PC-3 (cell line): ENCODE data around the gene IVNS1ABP. TPM values are rescaled to one million over a fixed set of nuclear protein-coding genes. Genes with fewer than 3 reads are reported as not detected.

Experiments
- ATAC-seq: fragments of 200-7000 bp; cut with Tn5 transposase; 2 replicates; pipeline ENCODE4 v1.9.1; 2020; ENCODE audit warnings: mild to moderate bottlenecking, moderate library complexity
- BruUV-seq: library from RNA; stranded (reverse); fragments of 400-500 nt; replicated peaks from 2 replicates; lab custom pipeline; 2021; lab: Mats Ljungman, UMichigan
- CTCF ChIA-PET: fragments of 300-600 bp; sonication (Branson Sonifier 250); formaldehyde crosslinking; loops from one replicate; lab custom pipeline; 2022; ENCODE audit warnings: antibody characterized with exemption; lab: Charles Lee
- POLR2A ChIA-PET: fragments of 300-600 bp; sonication (Branson Sonifier 250); formaldehyde crosslinking; loops from one replicate; lab custom pipeline; 2022; ENCODE audit warnings: antibody characterized with exemption; ENCODE audit not compliant: unreplicated experiment; lab: Charles Lee
- DNase-seq: peaks from one replicate; pipeline ENCODE4 v3.0.0-alpha.2; 2015
- H2AFZ ChIP-seq: fragments of 300-600 bp; sonication (generic); 2 replicates; pipeline ENCODE4 v1.6.0; 2016; ENCODE audit warnings: antibody characterized with exemption, low read length
- H3F3A ChIP-seq: fragments of 300-600 bp; sonication (generic); one replicate; pipeline ENCODE4 v1.6.0; 2017; ENCODE audit warnings: antibody characterized with exemption, low read length, control low read depth, mild to moderate bottlenecking; ENCODE audit not compliant: unreplicated experiment
- H3K27ac ChIP-seq: fragments of 300-600 bp; sonication (generic); 2 replicates; pipeline ENCODE4 v1.5.1; 2016; ENCODE audit warnings: mild to moderate bottlenecking, low read length
- H3K27me3 ChIP-seq: fragments of 300-600 bp; sonication (generic); 2 replicates; pipeline ENCODE4 v1.6.1; 2016; ENCODE audit warnings: low read length, mixed read lengths
- H3K36me3 ChIP-seq: fragments of 300-600 bp; sonication (generic); 2 replicates; pipeline ENCODE4 v1.6.1; 2016; ENCODE audit warnings: low read depth, mixed run types, low read length, mixed read lengths
- H3K4me1 ChIP-seq: fragments of 300-600 bp; sonication (generic); 2 replicates; pipeline ENCODE4 v1.5.1; 2016; ENCODE audit warnings: low read length; ENCODE audit not compliant: insufficient read depth
- H3K4me2 ChIP-seq: fragments of 300-600 bp; sonication (generic); 2 replicates; pipeline ENCODE4 v1.6.0; 2016; ENCODE audit warnings: low read length
- H3K4me3 ChIP-seq: fragments of 300-600 bp; sonication (generic); 2 replicates; pipeline ENCODE4 v1.5.1; 2016; ENCODE audit warnings: mild to moderate bottlenecking, low read length, mixed read lengths
- H3K79me2 ChIP-seq: fragments of 300-600 bp; sonication (generic); 2 replicates; pipeline ENCODE4 v1.6.1; 2017; ENCODE audit warnings: low read length, mixed read lengths
- H3K9ac ChIP-seq: fragments of 300-600 bp; sonication (generic); 2 replicates; pipeline ENCODE4 v1.6.0; 2016; ENCODE audit warnings: mild to moderate bottlenecking, low read length
- H3K9me2 ChIP-seq: fragments of 300-600 bp; sonication (generic); replicated peaks from 2 replicates; pipeline ENCODE4 v1.6.1; 2016; ENCODE audit warnings: mixed run types, low read length, mixed read lengths
- H3K9me3 ChIP-seq: fragments of 300-600 bp; sonication (generic); 2 replicates; pipeline ENCODE4 v1.6.1; 2016; ENCODE audit warnings: low read length, mixed read lengths
- H4K20me1 ChIP-seq: fragments of 300-600 bp; sonication (generic); 2 replicates; pipeline ENCODE4 v1.6.1; 2016; ENCODE audit warnings: low read length, mixed read lengths
- EZH2 ChIP-seq: fragments of 300-600 bp; sonication (generic); IDR thresholded peaks from one replicate; pipeline ENCODE4 v1.6.1; 2017; ENCODE audit warnings: antibody characterized with exemption, mild to moderate bottlenecking, low read length; ENCODE audit not compliant: unreplicated experiment
- EZH2phosphoT487 ChIP-seq: fragments of 300-600 bp; sonication (generic); IDR thresholded peaks from 2 replicates; pipeline ENCODE4 v1.6.1; 2018; ENCODE audit warnings: mild to moderate bottlenecking, antibody characterized with exemption, low read length, borderline replicate concordance
- intact Hi-C: fragments of 100-400 bp; cut with micrococcal nuclease; formaldehyde crosslinking; loops from 2 replicates; pipeline ENCODE4 v1.9.0; 2023
- total RNA-seq: library from RNA; depleted of rRNA; stranded (reverse); fragments of >200 nt; gene quantifications from 2 replicates; pipeline ENCODE4 v1.2.3, GENCODE V29; 2014
- TF ChIP-seq, protein P1 (sequence below): fragments of 300-600 bp; sonication (generic); conservative IDR thresholded peaks from 2 replicates; pipeline ENCODE4 v1.5.1; 2017; ENCODE audit warnings: antibody characterized with exemption, low read depth, mild to moderate bottlenecking, low read length

IVNS1ABP gene
- total RNA-seq, 1 experiment from 2014 or later = 30.7 TPM

- intact Hi-C loops = no loop called here
- H2AFZ ChIP-seq = no peak overlapping the region
- H3K27me3 ChIP-seq = no peaks in the 10 kb centered on the region
- H4K20me1 ChIP-seq = 0 out of 2 replicates have a peak, but pooled peaks cover 3% of the 10 kb centered on the region
- no peaks in the 10 kb centered on the region for H3K79me2 ChIP-seq
- H3K4me2 ChIP-seq = no peak overlapping the region
- ATAC-seq = 0 out of 2 replicates have a peak, but pooled peaks have one; percentile 23
- ChIA-PET CTCF (no interaction called here), POLR2A (no interaction called here)
- H3F3A ChIP-seq = no peaks in the 10 kb centered on the region
- H3K9me3 ChIP-seq = no peaks in the 10 kb centered on the region
- no peak overlapping the region for H3K4me3 ChIP-seq
- H3K27ac ChIP-seq = no peak overlapping the region
- no TSS peak for BruUV-seq
- no peak overlapping the region for H3K9ac ChIP-seq
- peak; percentile 34 for DNase-seq
- no peaks in the 10 kb centered on the region for H3K36me3 ChIP-seq
- H3K4me1 ChIP-seq = peaks cover 26% of the 10 kb centered on the region
- no peaks in the 10 kb centered on the region for H3K9me2 ChIP-seq
- TF ChIP-seq EZH2phosphoT487 = no peak
- TF ChIP-seq EZH2 = no peak
- TF ChIP-seq, protein P1, sequence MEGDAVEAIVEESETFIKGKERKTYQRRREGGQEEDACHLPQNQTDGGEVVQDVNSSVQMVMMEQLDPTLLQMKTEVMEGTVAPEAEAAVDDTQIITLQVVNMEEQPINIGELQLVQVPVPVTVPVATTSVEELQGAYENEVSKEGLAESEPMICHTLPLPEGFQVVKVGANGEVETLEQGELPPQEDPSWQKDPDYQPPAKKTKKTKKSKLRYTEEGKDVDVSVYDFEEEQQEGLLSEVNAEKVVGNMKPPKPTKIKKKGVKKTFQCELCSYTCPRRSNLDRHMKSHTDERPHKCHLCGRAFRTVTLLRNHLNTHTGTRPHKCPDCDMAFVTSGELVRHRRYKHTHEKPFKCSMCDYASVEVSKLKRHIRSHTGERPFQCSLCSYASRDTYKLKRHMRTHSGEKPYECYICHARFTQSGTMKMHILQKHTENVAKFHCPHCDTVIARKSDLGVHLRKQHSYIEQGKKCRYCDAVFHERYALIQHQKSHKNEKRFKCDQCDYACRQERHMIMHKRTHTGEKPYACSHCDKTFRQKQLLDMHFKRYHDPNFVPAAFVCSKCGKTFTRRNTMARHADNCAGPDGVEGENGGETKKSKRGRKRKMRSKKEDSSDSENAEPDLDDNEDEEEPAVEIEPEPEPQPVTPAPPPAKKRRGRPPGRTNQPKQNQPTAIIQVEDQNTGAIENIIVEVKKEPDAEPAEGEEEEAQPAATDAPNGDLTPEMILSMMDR = no peak
Measured at GRCh38 chr1:185279571-185279970, 37.5 kb downstream of the IVNS1ABP start.

- Histone ChIP-seq H3F3A (no peaks in the 10 kb centered on the region), H3K27ac (no peak overlapping the region), H3K9ac (no peak overlapping the region), H4K20me1 (no peaks in the 10 kb centered on the region), H3K4me1 (no peaks in the 10 kb centered on the region), H3K27me3 (no peaks in the 10 kb centered on the region), H3K9me2 (no peaks in the 10 kb centered on the region), H3K9me3 (no peaks in the 10 kb centered on the region), H3K36me3 (no peaks in the 10 kb centered on the region), H3K79me2 (no peaks in the 10 kb centered on the region), H3K4me3 (no peak overlapping the region), H3K4me2 (no peak overlapping the region), H2AFZ (no peak overlapping the region)
- intact Hi-C loops = no loop called here
- no TSS peak for BruUV-seq
- no peak for TF ChIP-seq EZH2phosphoT487
- no peak for TF ChIP-seq EZH2
- TF ChIP-seq, protein P1 = no peak
- ChIA-PET POLR2A (no interaction called here), CTCF (no interaction called here)
- ATAC-seq = no peak
- no peak for DNase-seq
Measured at GRCh38 chr1:185271921-185272320, 45.1 kb downstream of the IVNS1ABP start.

DNA sequence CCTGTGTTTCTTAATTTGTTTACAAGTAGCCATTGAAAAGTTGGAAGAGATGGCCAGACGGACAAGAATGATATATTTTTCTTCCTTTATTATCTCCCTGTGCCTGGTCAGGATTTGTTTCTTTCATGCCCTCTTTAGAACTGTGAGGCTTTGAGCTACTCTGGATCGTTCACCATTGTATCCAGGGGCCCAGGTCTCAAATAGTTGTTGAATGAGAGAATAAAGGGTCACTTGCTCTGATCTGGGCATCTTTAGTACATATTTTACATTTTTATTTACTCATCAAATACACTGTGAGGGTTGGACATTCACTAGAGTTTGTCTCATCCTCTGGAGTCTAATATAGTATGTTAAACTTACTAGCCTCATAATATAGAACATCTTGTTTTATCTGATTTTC lies 48.7 kb downstream of the IVNS1ABP start:
- CTCF ChIA-PET = no interaction called here
- H2AFZ ChIP-seq = no peak overlapping the region
- POLR2A ChIA-PET = no interaction called here
- no peak for ATAC-seq
- no peak overlapping the region for H3K4me3 ChIP-seq
- no peak for DNase-seq
- no peaks in the 10 kb centered on the region for H3K36me3 ChIP-seq
- H3K4me1 ChIP-seq = no peaks in the 10 kb centered on the region
- intact Hi-C loops = no loop called here
- H3F3A ChIP-seq = no peaks in the 10 kb centered on the region
- no peaks in the 10 kb centered on the region for H3K9me3 ChIP-seq
- BruUV-seq = no TSS peak
- no peak overlapping the region for H3K4me2 ChIP-seq
- no peak for TF ChIP-seq EZH2
- TF ChIP-seq, protein P1 = no peak
- no peak for TF ChIP-seq EZH2phosphoT487
- no peak overlapping the region for H3K9ac ChIP-seq
- no peaks in the 10 kb centered on the region for H4K20me1 ChIP-seq
- no peaks in the 10 kb centered on the region for H3K9me2 ChIP-seq
- H3K27ac ChIP-seq = no peak overlapping the region
- no peaks in the 10 kb centered on the region for H3K79me2 ChIP-seq
- no peaks in the 10 kb centered on the region for H3K27me3 ChIP-seq
